Hepatocyte (in vitro differentiated cells): Measurements from ENCODE around the gene ISCU. TPM values are rescaled to one million over a fixed set of nuclear protein-coding genes. Genes with fewer than 3 reads are reported as not detected.
A peak's percentile ranks its signal among the peaks of the same experiment; 100 is the strongest.

Experiments used
- DNase-seq: peaks from one replicate; pipeline ENCODE4 v3.0.0-alpha.2; 2016; ENCODE audit warnings: low spot score
- H2AFZ ChIP-seq: fragments of 200-600 bp; sonication (generic); 2 replicates; pipeline ENCODE4 v1.6.0; 2016; ENCODE audit warnings: antibody characterized with exemption, mild to moderate bottlenecking
- H3K27ac ChIP-seq: fragments of 200-600 bp; sonication (generic); 2 replicates; pipeline ENCODE4 v1.5.1; 2016; ENCODE audit warnings: mild to moderate bottlenecking
- H3K27me3 ChIP-seq: fragments of 200-600 bp; sonication (generic); 2 replicates; pipeline ENCODE4 v1.6.1; 2016
- H3K36me3 ChIP-seq: fragments of 200-600 bp; sonication (generic); replicated peaks from 2 replicates; pipeline ENCODE4 v1.5.1; 2016; ENCODE audit warnings: low read depth; ENCODE audit not compliant: insufficient read depth
- H3K4me1 ChIP-seq: fragments of 200-600 bp; sonication (generic); 2 replicates; pipeline ENCODE4 v1.5.1; 2016; ENCODE audit warnings: mild to moderate bottlenecking, moderate library complexity; ENCODE audit not compliant: insufficient read depth
- H3K4me2 ChIP-seq: fragments of 200-600 bp; sonication (generic); 2 replicates; pipeline ENCODE4 v1.6.0; 2016
- H3K4me3 ChIP-seq: fragments of 200-600 bp; sonication (generic); 2 replicates; pipeline ENCODE4 v1.5.1; 2016; ENCODE audit warnings: mild to moderate bottlenecking
- H3K79me2 ChIP-seq: fragments of 200-600 bp; sonication (generic); 2 replicates; pipeline ENCODE4 v1.6.0; 2017; ENCODE audit warnings: mild to moderate bottlenecking
- H3K9me2 ChIP-seq: fragments of 200-600 bp; sonication (generic); replicated peaks from 2 replicates; pipeline ENCODE4 v1.6.0; 2017; ENCODE audit warnings: mild to moderate bottlenecking; ENCODE audit not compliant: insufficient read depth
- H3K9me3 ChIP-seq: fragments of 200-600 bp; sonication (generic); 2 replicates; pipeline ENCODE4 v1.5.1; 2016; ENCODE audit warnings: low read depth, mild to moderate bottlenecking
- H4K20me1 ChIP-seq: fragments of 200-600 bp; sonication (generic); 2 replicates; pipeline ENCODE4 v1.6.0; 2016; ENCODE audit warnings: mild to moderate bottlenecking; ENCODE audit not compliant: insufficient read depth, poor library complexity, severe bottlenecking
- EZH2 ChIP-seq: fragments of 200-600 bp; sonication (generic); IDR thresholded peaks from 2 replicates; pipeline ENCODE4 v1.6.1; 2016; ENCODE audit warnings: antibody characterized with exemption, mild to moderate bottlenecking, borderline replicate concordance
- EZH2phosphoT487 ChIP-seq: fragments of 200-600 bp; sonication (generic); IDR thresholded peaks from one replicate; pipeline ENCODE4 v1.6.1; 2018; ENCODE audit warnings: antibody characterized with exemption, mild to moderate bottlenecking, low read depth, moderate library complexity; ENCODE audit not compliant: unreplicated experiment, severe bottlenecking
- WGBS: methylation state at CpG from one replicate; pipeline ENCODE4 v1.1.6; 2016; ENCODE audit warnings: low lambda C conversion rate; ENCODE audit errors: missing lambda C conversion rate; 5-methylcytosine and 5-hydroxymethylcytosine counted together
- polyA plus RNA-seq: library from polyadenylated mRNA; unstranded; fragments of >200 nt; fragmentation: Nextera tagmentation; extraction: Ambion mirVana; gene quantifications from 2 replicates; pipeline ENCODE4 v1.2.1, GENCODE V29; 2016
- total RNA-seq: library from RNA; depleted of rRNA; stranded (reverse); fragments of >200 nt; gene quantifications from 2 replicates; pipeline ENCODE4 v1.2.3, GENCODE V29; 2014
- TF ChIP-seq, protein P1 (sequence below): fragments of 200-600 bp; sonication (generic); IDR thresholded peaks from 2 replicates; pipeline ENCODE4 v1.5.1; 2016; ENCODE audit warnings: antibody characterized with exemption, mild to moderate bottlenecking; ENCODE audit not compliant: poor library complexity

Gene ISCU
- total and polyA plus RNA-seq, 2 experiments from 2014 or later: 116 to 149 TPM

DNA sequence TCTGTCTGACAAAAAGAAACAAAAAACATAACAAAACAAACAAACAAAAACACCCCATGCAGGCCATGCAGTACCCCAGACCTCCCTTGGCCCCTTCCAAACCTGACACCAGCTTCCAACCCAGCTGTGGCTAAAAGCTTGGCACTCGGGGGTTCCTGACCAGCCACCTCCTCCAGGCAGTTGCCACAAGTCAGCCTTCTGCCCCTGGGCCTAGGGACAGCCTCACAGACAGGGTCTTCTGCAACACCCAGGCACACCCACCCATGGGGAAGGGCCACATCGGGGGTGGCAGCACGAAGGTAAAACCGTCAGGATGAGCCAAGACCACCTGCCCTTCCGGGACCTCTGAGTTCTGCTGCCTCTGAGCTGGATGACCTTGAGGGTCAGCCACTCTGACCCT is 46.2 kb downstream of the ISCU start:
- TF ChIP-seq, protein P1, sequence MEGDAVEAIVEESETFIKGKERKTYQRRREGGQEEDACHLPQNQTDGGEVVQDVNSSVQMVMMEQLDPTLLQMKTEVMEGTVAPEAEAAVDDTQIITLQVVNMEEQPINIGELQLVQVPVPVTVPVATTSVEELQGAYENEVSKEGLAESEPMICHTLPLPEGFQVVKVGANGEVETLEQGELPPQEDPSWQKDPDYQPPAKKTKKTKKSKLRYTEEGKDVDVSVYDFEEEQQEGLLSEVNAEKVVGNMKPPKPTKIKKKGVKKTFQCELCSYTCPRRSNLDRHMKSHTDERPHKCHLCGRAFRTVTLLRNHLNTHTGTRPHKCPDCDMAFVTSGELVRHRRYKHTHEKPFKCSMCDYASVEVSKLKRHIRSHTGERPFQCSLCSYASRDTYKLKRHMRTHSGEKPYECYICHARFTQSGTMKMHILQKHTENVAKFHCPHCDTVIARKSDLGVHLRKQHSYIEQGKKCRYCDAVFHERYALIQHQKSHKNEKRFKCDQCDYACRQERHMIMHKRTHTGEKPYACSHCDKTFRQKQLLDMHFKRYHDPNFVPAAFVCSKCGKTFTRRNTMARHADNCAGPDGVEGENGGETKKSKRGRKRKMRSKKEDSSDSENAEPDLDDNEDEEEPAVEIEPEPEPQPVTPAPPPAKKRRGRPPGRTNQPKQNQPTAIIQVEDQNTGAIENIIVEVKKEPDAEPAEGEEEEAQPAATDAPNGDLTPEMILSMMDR: no peak
- TF ChIP-seq EZH2 (no peak), EZH2phosphoT487 (no peak)

DNA sequence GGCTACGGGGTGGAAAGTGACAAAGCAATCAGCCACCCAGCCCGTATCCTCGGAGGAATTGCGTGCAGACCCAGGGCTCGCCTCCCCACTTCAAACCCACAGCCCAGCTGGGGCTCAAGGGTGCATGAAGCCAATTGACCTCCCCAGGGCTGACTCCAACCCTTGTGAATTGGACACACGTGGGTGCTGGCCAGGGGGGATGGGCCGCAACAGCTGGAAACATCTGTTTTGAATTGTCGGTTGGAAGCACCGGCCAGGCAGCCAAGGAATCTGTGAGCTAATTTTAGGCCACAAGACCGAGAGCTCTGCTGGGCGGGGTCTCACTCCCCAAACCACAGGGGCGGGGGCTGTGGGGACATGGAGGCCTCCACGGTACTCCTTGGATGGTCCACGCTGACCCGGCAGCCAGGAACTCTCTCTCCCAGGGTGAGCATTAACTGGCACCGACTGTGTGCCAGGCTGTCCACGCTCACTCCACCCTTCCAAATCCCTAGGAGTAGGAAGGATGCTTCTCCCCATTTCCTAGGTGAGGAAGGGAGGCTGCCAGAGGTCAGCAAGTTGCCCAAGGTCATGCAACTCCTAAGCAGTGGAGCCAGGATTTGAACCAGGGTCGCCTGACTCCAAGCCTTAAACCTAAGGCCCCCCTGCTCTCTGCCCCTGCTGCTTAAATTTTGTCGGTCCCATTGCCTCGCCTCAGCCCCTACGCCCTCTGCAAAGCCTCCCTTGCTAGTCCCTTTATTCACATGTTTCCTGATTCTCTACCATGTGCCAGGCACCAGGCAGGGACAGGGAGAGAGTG is 47.3 kb downstream of the ISCU start:
- H3K27ac ChIP-seq: peak overlapping the region; percentile 69
- WGBS: 60% methylated on average over 21 of the region's 21 CpGs

More for the DNA sequence above, 46.2 kb downstream of the ISCU start:
- H3K4me3 ChIP-seq: no peak overlapping the region
- no peak overlapping the region for H3K27ac ChIP-seq
- H2AFZ ChIP-seq: no peak overlapping the region
- DNase-seq: no peak
- peaks cover 14% of the 10 kb centered on the region for H3K4me1 ChIP-seq
- no peaks in the 10 kb centered on the region for H3K9me2 ChIP-seq
- H3K4me2 ChIP-seq: no peak overlapping the region
- H3K9me3 ChIP-seq: no peaks in the 10 kb centered on the region
- no peaks in the 10 kb centered on the region for H3K79me2 ChIP-seq
- WGBS: 86% methylated on average over 5 of the region's 5 CpGs
- no peaks in the 10 kb centered on the region for H4K20me1 ChIP-seq
- no peaks in the 10 kb centered on the region for H3K27me3 ChIP-seq
- H3K36me3 ChIP-seq: no peaks in the 10 kb centered on the region

GRCh38 chr12:108610336-108610815 is 48.0 kb downstream of the ISCU start:
- Histone ChIP-seq H3K36me3 (no peaks in the 10 kb centered on the region), H4K20me1 (no peaks in the 10 kb centered on the region), H3K79me2 (no peaks in the 10 kb centered on the region), H3K4me1 (peaks cover 14% of the 10 kb centered on the region), H2AFZ (no peak overlapping the region), H3K4me2 (no peak overlapping the region), H3K4me3 (no peak overlapping the region), H3K27me3 (no peaks in the 10 kb centered on the region), H3K9me2 (no peaks in the 10 kb centered on the region), H3K27ac (peak overlapping the region; percentile 69), H3K9me3 (no peaks in the 10 kb centered on the region)
- DNase-seq: no peak
- WGBS: 81% methylated on average over 8 of the region's 8 CpGs
- TF ChIP-seq, protein P1: no peak
- TF ChIP-seq EZH2 (no peak), EZH2phosphoT487 (no peak)

More for the DNA sequence above, 47.3 kb downstream of the ISCU start:
- Histone ChIP-seq H3K4me1 (peaks cover 14% of the 10 kb centered on the region), H3K4me3 (no peak overlapping the region), H3K9me3 (no peaks in the 10 kb centered on the region), H3K4me2 (peak overlapping the region; percentile 59), H2AFZ (no peak overlapping the region), H3K79me2 (no peaks in the 10 kb centered on the region), H4K20me1 (no peaks in the 10 kb centered on the region), H3K27me3 (no peaks in the 10 kb centered on the region), H3K36me3 (no peaks in the 10 kb centered on the region), H3K9me2 (no peaks in the 10 kb centered on the region)
- peak; percentile 80 for DNase-seq
- TF ChIP-seq EZH2phosphoT487 (no peak), EZH2 (no peak)
- TF ChIP-seq, protein P1: no peak
